Upper lobe of left lung (tissue), 6 donors: ENCODE data around the gene SLC6A3. TPM values are rescaled to one million over a fixed set of nuclear protein-coding genes. Genes with fewer than 3 reads are reported as not detected.

Experiments used
- ATAC-seq, 2 donors: fragments of 200-7000 bp; cut with Tn5 transposase; one replicate each; pipeline ENCODE4 v1.9.1; 2022; ENCODE audit warnings: mild to moderate bottlenecking in 2 of 2, moderate library complexity in 2 of 2; ENCODE audit not compliant: low FRiP score in 2 of 2
- DNase-seq, 2 donors: peaks; one replicate each; pipeline ENCODE4 v3.0.0-alpha.2; 2019 to 2020
- H3K27ac ChIP-seq, 4 donors: fragments of 200-600 bp; sonication (generic); one replicate each; pipeline ENCODE4 v1.5.1; 2016 to 2019
- H3K27me3 ChIP-seq, 4 donors: fragments of 200-600 bp; sonication (generic); one replicate each; pipeline ENCODE4 v1.5.1; 2017 to 2019
- H3K36me3 ChIP-seq, 4 donors: fragments of 200-600 bp; sonication (generic); one replicate each; pipeline ENCODE4 v1.5.1; 2016 to 2019
- H3K4me1 ChIP-seq, 4 donors: fragments of 200-600 bp; sonication (generic); one replicate each; pipeline ENCODE4 v1.5.1; 2018 to 2019
- H3K4me3 ChIP-seq, 4 donors: fragments of 200-600 bp; sonication (generic); one replicate each; pipeline ENCODE4 v1.5.1; 2017 to 2019; ENCODE audit warnings: mild to moderate bottlenecking in 2 of 4, moderate library complexity in 1 of 4
- H3K9me3 ChIP-seq, 4 donors: fragments of 200-600 bp; sonication (generic); one replicate each; pipeline ENCODE4 v1.5.1; 2018 to 2019
- EP300 ChIP-seq, 4 donors: sonication (generic); formaldehyde crosslinking; IDR thresholded peaks; one replicate each; pipeline ENCODE4 v1.5.1; 2017; ENCODE audit warnings: antibody characterized with exemption in 4 of 4, control low read depth in 2 of 4
- POLR2A ChIP-seq, 4 donors: fragments of 450-650 bp; IDR thresholded peaks; one replicate each; pipeline ENCODE4 v1.5.1; 2016 to 2017; ENCODE audit warnings: antibody characterized with exemption in 4 of 4, mild to moderate bottlenecking in 2 of 4
- POLR2AphosphoS5 ChIP-seq, 2 donors: sonication (generic); formaldehyde crosslinking; IDR thresholded peaks; one replicate each; pipeline ENCODE4 v1.5.1; 2017; ENCODE audit warnings: antibody characterized with exemption in 2 of 2
- WGBS, 2 donors: methylation state at CpG; one replicate each; pipeline ENCODE4 v1.1.5; 2017 to 2018; 5-methylcytosine and 5-hydroxymethylcytosine counted together
- total RNA-seq, 6 donors: library from RNA; depleted of rRNA in 4 of 6; stranded (reverse); fragments of >200 nt in 4 of 6; gene quantifications; one replicate each; pipeline versions ENCODE4 v1.1.0 to v1.2.1, GENCODE V29; 2016 to 2021
- TF ChIP-seq, protein P1 (sequence below), 6 experiments: fragments of 450-650 bp in 4 of 6; fragments of 200-600 bp in 2 of 6; sonication (generic) in 2 of 6; IDR thresholded peaks; one replicate each; pipeline ENCODE4 v1.5.1; 2016 to 2019; ENCODE audit warnings: antibody characterized with exemption in 6 of 6
- donor health status: DM: no; HTN: no; CAD: no; lungs with moderate emphysema.
- donor health status: DM: no; HTN: yes; CAD: no; lungs with severe emphysema.

Gene SLC6A3
- total RNA-seq, 6 donors from 2014 or later: 0.15 to 1.2 (median 0.36) TPM; not detected in 2

DNA sequence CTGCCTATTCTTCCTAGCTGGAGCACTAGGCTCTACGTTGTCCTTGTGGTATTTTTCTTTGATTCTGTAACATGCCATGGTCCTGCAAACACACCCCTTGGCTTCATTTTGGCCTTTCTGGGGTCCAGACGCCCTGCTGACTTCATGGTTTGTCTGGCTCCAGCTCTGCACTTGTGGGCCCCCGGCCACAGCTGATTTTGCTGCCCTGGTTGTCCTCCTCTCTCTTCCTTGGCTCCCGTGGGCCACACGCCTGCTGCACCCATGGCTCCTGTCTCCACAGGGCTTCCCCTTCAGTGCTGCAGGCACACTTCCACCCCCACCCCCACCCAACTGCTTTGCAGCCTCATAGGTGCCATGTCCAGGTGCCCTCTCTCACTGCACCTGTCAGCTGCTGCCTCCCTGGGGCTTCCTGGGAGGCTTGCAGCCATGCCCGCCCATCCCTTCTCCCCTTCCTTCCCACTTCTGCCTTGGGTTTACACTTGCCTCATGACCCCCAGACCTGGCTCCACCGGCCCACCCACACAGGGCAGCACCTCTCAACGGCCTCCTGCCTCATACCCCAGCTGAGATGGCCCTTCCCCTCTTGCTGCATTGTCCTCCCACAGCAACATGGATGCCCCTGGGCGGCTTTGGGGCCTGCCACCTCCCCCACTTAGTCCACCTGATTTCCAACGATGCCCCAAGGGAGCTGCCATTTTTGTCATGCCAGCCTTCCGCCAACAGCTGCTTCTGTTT, 25.6 kb downstream of the SLC6A3 start:
- Histone ChIP-seq H3K36me3 (no peaks in the 10 kb centered on the region), H3K4me3 (no peak overlapping the region), H3K9me3 (no peaks in the 10 kb centered on the region), H3K27ac (no peak overlapping the region), H3K27me3 (no peaks in the 10 kb centered on the region), H3K4me1 (no peaks in the 10 kb centered on the region)
- no peak for ATAC-seq
- 70 to 80% methylated on average over 10 to 11 of the region's 11 CpGs for WGBS, 2 donors
- TF ChIP-seq EP300 (IDR thresholded peaks at IDR 0.05) (no peak), POLR2AphosphoS5 (IDR thresholded peaks at IDR 0.05) (no peak), POLR2A (IDR thresholded peaks at IDR 0.05) (no peak)
- TF ChIP-seq, protein P1, sequence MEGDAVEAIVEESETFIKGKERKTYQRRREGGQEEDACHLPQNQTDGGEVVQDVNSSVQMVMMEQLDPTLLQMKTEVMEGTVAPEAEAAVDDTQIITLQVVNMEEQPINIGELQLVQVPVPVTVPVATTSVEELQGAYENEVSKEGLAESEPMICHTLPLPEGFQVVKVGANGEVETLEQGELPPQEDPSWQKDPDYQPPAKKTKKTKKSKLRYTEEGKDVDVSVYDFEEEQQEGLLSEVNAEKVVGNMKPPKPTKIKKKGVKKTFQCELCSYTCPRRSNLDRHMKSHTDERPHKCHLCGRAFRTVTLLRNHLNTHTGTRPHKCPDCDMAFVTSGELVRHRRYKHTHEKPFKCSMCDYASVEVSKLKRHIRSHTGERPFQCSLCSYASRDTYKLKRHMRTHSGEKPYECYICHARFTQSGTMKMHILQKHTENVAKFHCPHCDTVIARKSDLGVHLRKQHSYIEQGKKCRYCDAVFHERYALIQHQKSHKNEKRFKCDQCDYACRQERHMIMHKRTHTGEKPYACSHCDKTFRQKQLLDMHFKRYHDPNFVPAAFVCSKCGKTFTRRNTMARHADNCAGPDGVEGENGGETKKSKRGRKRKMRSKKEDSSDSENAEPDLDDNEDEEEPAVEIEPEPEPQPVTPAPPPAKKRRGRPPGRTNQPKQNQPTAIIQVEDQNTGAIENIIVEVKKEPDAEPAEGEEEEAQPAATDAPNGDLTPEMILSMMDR (IDR thresholded peaks at IDR 0.05): no peak
- no peak for DNase-seq

DNA sequence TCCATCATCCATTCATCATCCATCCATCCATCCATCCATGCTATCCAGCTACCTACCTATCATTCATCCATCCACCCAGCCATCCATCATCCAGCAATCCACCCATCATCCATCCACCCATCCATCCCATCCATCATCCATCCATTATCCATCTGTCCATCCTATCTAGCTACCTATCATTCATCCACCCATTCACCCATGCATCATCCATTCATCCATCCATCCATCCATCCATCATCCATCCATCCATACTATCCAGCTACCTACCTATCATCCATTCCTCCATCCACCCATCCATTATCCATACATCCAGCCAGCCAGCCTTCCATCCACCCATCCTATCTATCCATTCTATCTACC, 26.3 kb downstream of the SLC6A3 start:
- Histone ChIP-seq H3K4me3 (no peak overlapping the region), H3K27me3 (no peaks in the 10 kb centered on the region), H3K36me3 (no peaks in the 10 kb centered on the region), H3K9me3 (no peaks in the 10 kb centered on the region), H3K27ac (no peak overlapping the region), H3K4me1 (no peaks in the 10 kb centered on the region)
- TF ChIP-seq POLR2AphosphoS5 (IDR thresholded peaks at IDR 0.05) (no peak), EP300 (IDR thresholded peaks at IDR 0.05) (no peak), POLR2A (IDR thresholded peaks at IDR 0.05) (no peak)
- TF ChIP-seq, protein P1 (IDR thresholded peaks at IDR 0.05): no peak
- ATAC-seq (no peak), DNase-seq (no peak)

DNA sequence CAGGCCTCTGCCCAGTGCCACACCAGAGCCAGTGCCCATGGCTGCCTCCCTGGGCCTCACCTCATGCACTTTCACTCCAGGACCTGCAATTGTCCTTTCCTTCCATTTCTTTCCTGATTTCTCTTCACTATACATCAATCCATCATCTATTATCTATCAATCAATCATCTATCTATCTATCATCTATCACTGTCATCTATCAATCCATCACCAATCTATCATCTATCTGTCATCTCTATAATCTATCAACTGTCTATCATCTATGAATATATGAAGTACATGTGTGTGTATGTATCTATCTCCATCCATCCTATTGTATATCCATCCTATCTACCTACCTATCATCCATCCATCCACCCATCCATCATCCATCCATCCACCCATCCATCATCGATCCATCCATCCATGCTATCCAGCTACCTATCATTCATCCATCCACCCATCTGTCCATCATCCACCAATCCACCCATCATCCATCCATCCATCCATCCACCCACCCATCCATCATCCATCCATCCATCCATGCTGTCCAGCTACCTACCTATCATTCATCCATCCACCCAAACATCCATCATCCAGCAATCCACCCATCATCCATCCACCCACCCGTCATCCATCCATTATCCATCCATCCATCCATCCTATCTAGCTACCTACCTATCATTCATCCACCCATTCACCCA, 26.9 kb downstream of the SLC6A3 start:
- Histone ChIP-seq H3K27me3 (no peaks in the 10 kb centered on the region), H3K4me1 (no peaks in the 10 kb centered on the region), H3K36me3 (no peaks in the 10 kb centered on the region), H3K4me3 (no peak overlapping the region), H3K27ac (no peak overlapping the region), H3K9me3 (no peaks in the 10 kb centered on the region)
- ATAC-seq (no peak), DNase-seq (no peak)
- TF ChIP-seq POLR2AphosphoS5 (IDR thresholded peaks at IDR 0.05) (no peak), POLR2A (IDR thresholded peaks at IDR 0.05) (no peak), EP300 (IDR thresholded peaks at IDR 0.05) (no peak)
- TF ChIP-seq, protein P1 (IDR thresholded peaks at IDR 0.05): no peak
- WGBS, 2 donors: 75 to 89% methylated on average over 2 of the region's 2 CpGs

DNA sequence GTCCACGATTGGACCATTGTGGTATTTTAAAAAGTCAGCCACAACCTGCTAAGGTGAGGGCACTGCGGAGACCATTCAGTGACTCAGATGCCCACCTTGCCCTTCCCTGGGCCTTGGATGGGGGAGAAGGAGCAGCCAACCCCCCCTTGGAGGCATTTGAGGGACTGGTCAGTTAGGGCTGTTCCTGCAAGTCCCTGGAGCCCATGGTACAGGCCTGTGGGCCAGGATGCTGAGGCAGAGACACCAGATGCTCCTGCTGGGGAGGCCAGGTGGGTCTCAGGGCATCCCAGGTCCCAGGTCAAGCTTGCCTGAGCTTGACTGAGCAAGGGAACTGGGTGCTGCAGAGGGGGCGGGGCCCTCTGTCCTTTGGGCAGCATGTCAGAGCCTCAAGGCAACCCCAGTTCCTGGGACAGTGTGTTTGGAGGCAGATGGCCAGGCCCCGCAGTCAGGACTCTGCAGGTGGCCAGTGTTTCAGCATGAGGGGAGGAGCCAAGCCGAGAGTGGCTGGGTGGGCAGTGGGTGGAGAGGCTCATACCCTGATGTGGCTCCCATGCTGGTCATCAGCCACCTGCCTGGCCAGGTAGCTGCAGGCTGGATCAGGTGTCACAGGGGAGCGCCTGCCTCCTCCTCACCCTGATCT, 27.5 kb downstream of the SLC6A3 start:
- ATAC-seq (peak in 1 of 2 donors; percentile 2), DNase-seq (no peak)
- Histone ChIP-seq H3K27me3 (no peaks in the 10 kb centered on the region), H3K9me3 (no peaks in the 10 kb centered on the region), H3K4me3 (no peak overlapping the region), H3K27ac (no peak overlapping the region), H3K36me3 (no peaks in the 10 kb centered on the region), H3K4me1 (no peaks in the 10 kb centered on the region)
- 67% methylated on average over 3 to 5 of the region's 6 CpGs for WGBS, 2 donors
- TF ChIP-seq, protein P1 (IDR thresholded peaks at IDR 0.05): no peak
- no peak for TF ChIP-seq POLR2AphosphoS5 (IDR thresholded peaks at IDR 0.05)
- TF ChIP-seq EP300 (IDR thresholded peaks at IDR 0.05): no peak
